Activated naive CD4-positive, alpha-beta T cell treated with anti-CD3 and anti-CD28 coated beads for 36 hours (primary cell): ENCODE data around the gene RNF26. TPM values are rescaled to one million over a fixed set of nuclear protein-coding genes. Genes with fewer than 3 reads are reported as not detected.

ENCODE experiments used
- CTCF ChIA-PET: fragments of 350-600 bp; sonication (Branson Sonifier 250); formaldehyde crosslinking; loops from one replicate; lab custom pipeline; 2021; ENCODE audit warnings: antibody characterized with exemption; lab: Charles Lee
- DNase-seq: peaks from one replicate; pipeline ENCODE4 v3.0.0-alpha.2; 2020
- H3K27ac Mint-ChIP-seq: one replicate; pipeline ENCODE4 v1.8.0; 2021; ENCODE audit warnings: mild to moderate bottlenecking, mixed read lengths
- H3K27me3 Mint-ChIP-seq: one replicate; pipeline ENCODE4 v1.8.0; 2021; ENCODE audit warnings: low read depth, mixed read lengths
- H3K36me3 Mint-ChIP-seq: one replicate; pipeline ENCODE4 v1.8.0; 2021; ENCODE audit warnings: low read depth, mixed read lengths
- H3K4me1 Mint-ChIP-seq: one replicate; pipeline ENCODE4 v1.8.0; 2021; ENCODE audit warnings: low read depth, mixed read lengths
- H3K4me3 Mint-ChIP-seq: one replicate; pipeline ENCODE4 v1.8.0; 2021; ENCODE audit warnings: mild to moderate bottlenecking, moderate library complexity, mixed read lengths
- H3K9me3 Mint-ChIP-seq: one replicate; pipeline ENCODE4 v1.8.0; 2021; ENCODE audit warnings: mixed read lengths
- intact Hi-C: fragments of 100-400 bp; cut with micrococcal nuclease; formaldehyde crosslinking; loops from one replicate; pipeline ENCODE4 v1.15.1; 2023
- total RNA-seq, 2 experiments: library from RNA; stranded (reverse); gene quantifications; one replicate each; pipeline ENCODE4 v1.2.3, GENCODE V29; 2021

Gene RNF26
- total RNA-seq, 2 experiments from 2014 or later = 46.1 to 47.0 TPM

DNA sequence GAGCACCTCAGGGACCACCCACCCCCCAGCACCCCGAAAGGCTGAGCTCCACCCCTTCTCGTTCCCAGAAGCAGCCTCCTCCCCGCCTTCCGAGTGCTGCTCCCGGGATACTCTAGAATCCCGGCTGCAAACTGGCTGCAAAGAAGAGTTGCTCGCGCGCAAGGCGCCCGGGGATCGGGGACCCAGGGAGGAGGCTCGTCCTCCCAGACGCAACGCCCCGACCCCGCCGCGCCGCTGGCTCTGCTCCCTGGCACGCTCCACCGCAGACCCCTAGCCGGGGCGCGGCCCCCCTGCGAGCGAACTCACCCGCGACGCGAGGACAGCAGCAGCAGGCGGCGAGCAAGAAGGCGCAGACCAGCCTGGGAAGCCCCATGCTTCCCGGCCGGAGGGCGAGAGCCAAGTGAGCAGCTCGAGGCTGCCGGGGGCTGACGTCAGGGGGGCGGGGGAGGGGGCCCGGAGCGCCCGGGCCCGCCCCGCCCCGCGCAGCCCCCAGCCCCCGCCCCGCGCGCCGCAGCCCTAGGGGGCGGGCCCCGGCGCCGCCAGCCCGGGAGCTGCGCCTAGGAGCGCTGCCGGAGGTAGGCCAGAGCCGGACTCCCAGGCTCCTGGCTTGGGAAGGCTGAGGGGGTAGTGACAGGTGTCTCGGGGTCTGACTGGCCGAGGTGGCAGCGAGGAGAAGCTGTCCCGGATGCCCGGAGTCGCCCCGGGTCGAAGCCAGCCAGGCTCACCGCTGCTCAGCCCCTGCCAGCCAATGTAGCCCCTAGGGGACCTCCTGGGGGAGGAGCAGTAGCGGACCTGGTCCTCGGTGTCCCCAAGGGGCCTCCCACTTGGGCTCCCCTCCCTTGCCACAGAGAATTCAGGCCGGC is 17.4 kb upstream of the RNF26 start, which contains the start of gene MCAM:
MCAM (minus strand) TSS at position 402 of the 863 bp plus-strand sequence; CDS start at position 373, 29 bp downstream.
- H3K4me1 Mint-ChIP-seq = peaks cover 23% of the 10 kb centered on the region
- DNase-seq = no peak
- H3K27ac Mint-ChIP-seq = no peak within 1 kb of the TSS
- CTCF ChIA-PET = interaction anchor here (1.0 to 3.0 kb wide), 5 partner anchors 10 to 148 kb away, joined by 3 to 18 read pairs (median 3); partner anchors contain the start of genes CBL and NLRX1
- intact Hi-C loops = no loop called here
- H3K36me3 Mint-ChIP-seq = no peaks in the 10 kb centered on the region
- peak within 1 kb of the TSS; percentile 73 for H3K4me3 Mint-ChIP-seq
- peaks cover 22% of the 10 kb centered on the region for H3K27me3 Mint-ChIP-seq
- no peaks in the 10 kb centered on the region for H3K9me3 Mint-ChIP-seq

DNA sequence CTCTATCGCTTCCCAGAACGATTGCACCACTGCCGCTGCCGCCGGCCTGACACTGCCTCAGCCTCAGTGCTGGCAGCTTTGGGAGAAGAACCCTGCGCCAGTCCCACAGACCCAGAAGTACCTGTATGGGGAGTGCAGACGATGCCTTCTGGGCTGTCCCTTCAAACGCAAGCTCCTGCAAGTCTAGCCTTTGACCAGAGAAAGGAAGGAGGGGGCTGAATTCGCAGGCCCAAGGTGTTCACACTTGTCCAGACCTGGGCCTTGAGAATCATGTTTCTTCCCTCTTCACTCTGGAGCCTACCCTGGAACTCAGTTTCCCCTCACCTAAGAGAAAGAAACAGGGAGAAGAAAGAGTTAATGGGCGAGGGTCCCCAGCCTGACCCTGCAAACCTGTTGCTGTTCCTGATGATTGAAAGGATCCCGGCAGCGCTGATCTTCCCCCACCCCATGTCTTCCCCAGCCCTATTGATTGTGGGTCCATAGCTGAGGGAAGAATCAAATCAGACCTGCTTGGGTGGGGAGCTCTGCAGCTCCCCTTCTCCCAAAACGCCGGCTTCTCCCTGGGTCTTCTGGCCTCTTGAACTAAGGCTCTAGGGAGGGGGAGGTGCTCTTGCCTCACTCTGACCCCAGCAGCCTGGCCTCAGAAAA is 16.6 kb upstream of the RNF26 start:
- no peak for DNase-seq
- intact Hi-C loops = no loop called here
- CTCF ChIA-PET = interaction anchor here (1.6 kb wide), 1 partner anchor 112 kb away, joined by 3 read pairs; the partner anchor contains the start of gene CBL
- Mint-ChIP-seq H3K4me1 (peaks cover 26% of the 10 kb centered on the region), H3K27ac (no peak overlapping the region), H3K36me3 (no peaks in the 10 kb centered on the region), H3K4me3 (peak overlapping the region; percentile 18), H3K9me3 (no peaks in the 10 kb centered on the region), H3K27me3 (peaks cover 22% of the 10 kb centered on the region)

DNA sequence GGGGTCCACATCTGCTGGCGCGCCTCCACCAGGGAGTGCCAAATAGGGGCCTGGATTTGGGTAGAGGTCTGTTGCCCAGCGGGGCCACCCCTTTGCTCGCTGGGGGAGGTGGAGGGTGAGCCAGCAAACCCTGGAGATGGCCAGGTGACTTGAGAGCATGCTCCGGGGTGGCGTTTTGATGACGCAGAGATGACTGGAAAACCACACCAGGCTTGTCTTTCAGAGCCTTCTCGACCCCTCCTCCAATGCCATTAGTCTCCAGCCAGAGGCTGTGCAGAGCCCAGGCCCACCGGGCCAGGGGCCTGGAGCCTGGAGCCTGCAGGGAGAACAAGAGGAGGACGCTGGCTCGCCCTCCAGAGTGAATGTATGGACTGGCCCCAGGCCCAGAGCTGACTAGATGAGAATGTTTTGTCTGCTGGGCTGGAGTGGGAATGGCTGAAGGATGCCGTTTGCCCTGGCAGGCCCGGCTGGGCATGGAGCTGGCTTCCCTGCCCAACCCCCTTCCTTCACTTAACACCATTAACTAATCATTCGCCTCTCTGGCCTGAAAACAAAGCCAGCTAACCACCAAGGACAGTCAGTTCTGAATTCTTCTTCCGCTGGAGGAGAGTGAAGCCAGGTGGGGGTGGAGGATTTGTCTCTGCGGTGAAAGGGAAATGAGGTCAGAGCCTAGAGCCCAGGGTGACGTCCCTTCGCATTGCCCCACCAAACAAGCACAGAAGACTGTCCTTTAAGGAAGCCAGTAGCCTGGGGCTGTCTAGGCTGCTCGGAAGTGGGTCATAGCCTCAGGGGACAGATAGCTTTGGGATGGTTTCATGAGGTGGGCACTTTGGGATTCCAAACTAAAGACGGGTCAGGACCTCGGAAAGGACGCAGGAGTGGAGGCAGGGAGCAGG is 15.8 kb upstream of the RNF26 start:
- no peak for DNase-seq
- Mint-ChIP-seq H3K27ac (no peak overlapping the region), H3K9me3 (no peaks in the 10 kb centered on the region), H3K27me3 (peaks cover 22% of the 10 kb centered on the region), H3K36me3 (no peaks in the 10 kb centered on the region), H3K4me1 (peaks cover 27% of the 10 kb centered on the region), H3K4me3 (peak overlapping the region; percentile 1)
- CTCF ChIA-PET = interaction anchor here (0.7 to 1.6 kb wide), 4 partner anchors 20 to 195 kb away, joined by 3 to 5 read pairs (median 4); partner anchors contain the start of gene CBL
- intact Hi-C loops = no loop called here

DNA sequence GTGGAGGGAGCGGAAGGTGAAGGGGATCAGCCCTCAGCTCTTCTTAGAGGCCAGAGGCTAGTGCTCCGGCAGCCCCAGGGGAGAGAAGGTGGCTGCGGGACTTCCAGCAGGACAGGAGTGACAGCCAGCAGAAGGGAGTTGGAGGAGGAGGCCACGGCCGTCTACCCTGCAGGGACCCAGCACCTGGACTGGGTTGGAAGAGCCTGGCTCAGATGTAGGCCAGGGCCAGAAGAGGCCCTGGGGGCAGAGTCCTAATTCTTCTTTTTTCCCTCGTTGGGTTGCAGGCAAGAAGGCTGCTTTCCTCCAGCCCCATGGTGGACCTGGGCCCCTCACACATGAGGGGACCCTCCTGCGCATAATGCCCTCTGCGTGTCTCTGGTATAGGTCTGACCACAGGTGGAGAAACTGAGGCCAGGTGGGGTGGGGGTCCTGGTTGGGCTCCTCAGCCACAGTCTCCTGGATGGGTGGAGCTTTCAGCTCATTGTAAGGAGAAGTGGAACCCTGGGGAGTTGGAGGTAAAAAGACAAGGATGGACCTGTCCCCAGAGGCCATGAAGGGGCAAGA is 15.1 kb upstream of the RNF26 start:
- Mint-ChIP-seq H3K27ac (no peak overlapping the region), H3K9me3 (no peaks in the 10 kb centered on the region), H3K4me1 (peaks cover 29% of the 10 kb centered on the region), H3K4me3 (peak overlapping the region; percentile 47), H3K36me3 (no peaks in the 10 kb centered on the region), H3K27me3 (peaks cover 22% of the 10 kb centered on the region)
- intact Hi-C loops = no loop called here
- CTCF ChIA-PET = interaction anchor here (0.7 to 1.6 kb wide), 3 partner anchors 19 to 196 kb away, joined by 3 to 5 read pairs (median 4); no protein-coding TSS in a partner anchor
- no peak for DNase-seq

DNA sequence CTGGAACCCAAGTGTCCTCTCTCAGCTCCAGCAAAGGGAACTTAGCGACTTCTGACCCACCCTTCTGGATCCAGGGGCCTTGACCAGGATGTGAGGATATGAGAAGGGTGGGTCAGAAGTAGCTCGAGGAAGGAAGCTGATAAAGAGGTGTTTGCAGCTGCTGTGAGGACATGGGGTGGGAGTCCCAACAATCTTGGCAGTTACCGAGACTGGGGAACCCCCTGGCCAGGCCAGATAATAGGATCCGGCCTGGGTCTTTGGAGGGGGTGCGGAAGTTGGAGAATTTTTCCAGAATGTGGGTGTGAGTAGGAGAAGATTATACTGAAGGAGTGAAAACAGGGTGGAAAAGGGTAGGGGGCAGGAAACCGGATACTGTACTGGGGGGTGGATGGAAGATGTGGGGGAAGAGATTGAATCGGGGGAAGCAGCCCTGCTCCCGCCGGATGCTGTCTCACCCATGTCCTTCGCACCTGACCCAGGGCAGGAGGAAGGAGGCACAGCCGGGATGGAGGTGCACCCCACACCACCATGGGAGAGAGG is 14.6 kb upstream of the RNF26 start:
- H3K36me3 Mint-ChIP-seq = no peaks in the 10 kb centered on the region
- peaks cover 28% of the 10 kb centered on the region for H3K4me1 Mint-ChIP-seq
- no peak overlapping the region for H3K27ac Mint-ChIP-seq
- intact Hi-C loops = loop anchor here (2.0 kb wide), 1 partner anchor 15 kb away; the partner anchor contains the start of gene RNF26
- CTCF ChIA-PET = interaction anchor here (1.4 to 1.6 kb wide), 2 partner anchors 18 to 35 kb away, joined by 4 to 5 read pairs; no protein-coding TSS in a partner anchor
- no peaks in the 10 kb centered on the region for H3K9me3 Mint-ChIP-seq
- DNase-seq = no peak
- peak overlapping the region; percentile 47 for H3K4me3 Mint-ChIP-seq
- peaks cover 22% of the 10 kb centered on the region for H3K27me3 Mint-ChIP-seq

DNA sequence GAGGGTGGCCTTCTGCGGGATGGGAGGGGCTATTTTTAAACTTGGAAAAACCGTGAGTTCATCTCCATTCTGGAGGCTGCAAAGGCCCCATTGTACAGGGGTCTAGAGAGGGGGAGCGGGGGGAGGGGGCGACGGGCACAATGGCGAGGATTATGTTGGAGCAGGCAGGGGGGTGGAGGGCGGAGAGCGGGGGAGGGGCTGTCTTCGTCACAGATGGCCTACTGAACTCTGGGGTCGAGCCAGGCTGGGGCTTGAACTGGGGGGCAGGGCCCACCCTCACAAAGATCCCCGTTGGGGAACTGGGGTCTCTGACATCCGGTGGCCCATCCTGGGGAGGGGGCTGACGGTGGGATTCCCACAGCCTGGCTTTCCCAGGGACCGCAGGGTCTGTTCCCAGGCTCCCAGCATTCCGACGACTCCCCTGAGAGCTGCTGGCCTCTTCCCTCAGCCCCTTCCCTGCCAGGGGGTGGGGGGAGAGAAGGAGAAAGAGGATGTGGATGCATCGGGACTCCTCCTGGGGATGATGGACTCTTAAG is 14.0 kb upstream of the RNF26 start:
- peaks cover 22% of the 10 kb centered on the region for H3K27me3 Mint-ChIP-seq
- no peaks in the 10 kb centered on the region for H3K36me3 Mint-ChIP-seq
- H3K4me1 Mint-ChIP-seq = peaks cover 24% of the 10 kb centered on the region
- no peak for DNase-seq
- no peaks in the 10 kb centered on the region for H3K9me3 Mint-ChIP-seq
- peak overlapping the region; percentile 47 for H3K4me3 Mint-ChIP-seq
- H3K27ac Mint-ChIP-seq = no peak overlapping the region
- intact Hi-C loops = loop anchor here (2.0 kb wide), 1 partner anchor 14 kb away; the partner anchor contains the start of gene RNF26
- CTCF ChIA-PET = interaction anchor here (1.0 to 4.4 kb wide), 9 partner anchors 9 to 252 kb away, joined by 3 to 70 read pairs (median 6); partner anchors contain the start of genes C1QTNF5, RNF26 and VPS11

DNA sequence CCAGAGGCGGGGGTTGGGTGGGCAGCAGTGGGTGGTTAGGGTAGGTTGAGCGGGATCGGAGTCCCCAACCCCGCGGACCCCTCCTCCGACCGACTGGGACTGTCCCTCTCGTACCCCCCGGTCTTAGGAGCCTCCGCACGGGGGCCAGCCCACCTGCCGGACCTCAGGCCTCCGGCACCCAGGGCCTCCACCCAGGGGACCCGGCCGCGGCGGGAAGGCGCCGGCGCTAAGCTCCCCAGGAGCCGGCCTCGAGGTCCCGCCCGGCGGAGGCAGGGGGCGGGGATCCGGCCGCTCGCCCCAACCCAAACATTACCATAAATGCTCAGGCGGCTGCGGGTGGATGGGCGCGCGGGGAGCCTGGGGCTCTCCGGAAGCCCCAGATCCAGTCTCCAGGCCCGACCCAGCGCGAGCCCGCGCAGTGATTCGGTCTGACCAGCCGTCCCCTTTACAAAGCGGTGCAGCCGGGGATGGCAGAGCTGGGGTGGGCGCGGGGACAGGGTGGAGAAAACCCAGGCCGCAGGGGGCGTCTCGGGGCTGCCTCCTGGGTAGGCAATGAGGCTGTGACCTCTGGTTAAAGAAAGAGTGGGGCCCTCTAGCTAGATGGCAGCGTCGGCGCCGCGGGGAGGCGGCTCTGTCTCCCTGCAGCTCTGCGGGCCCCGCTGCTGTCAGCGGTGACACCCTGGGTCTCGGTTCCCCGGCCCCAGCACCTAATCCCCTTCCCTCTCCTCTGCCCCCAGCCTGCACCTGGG is 13.4 kb upstream of the RNF26 start:
- peaks cover 18% of the 10 kb centered on the region for H3K4me1 Mint-ChIP-seq
- peak overlapping the region; percentile 79 for H3K27ac Mint-ChIP-seq
- CTCF ChIA-PET = interaction anchor here (0.8 to 4.4 kb wide), 20 partner anchors 10 to 632 kb away, joined by 3 to 70 read pairs (median 6); partner anchors contain the start of genes C1QTNF5, CBL, HMBS and NLRX1
- peaks cover 17% of the 10 kb centered on the region for H3K27me3 Mint-ChIP-seq
- no peaks in the 10 kb centered on the region for H3K36me3 Mint-ChIP-seq
- H3K4me3 Mint-ChIP-seq = peak overlapping the region; percentile 77
- intact Hi-C loops = loop anchor here (1.0 to 2.0 kb wide), 4 partner anchors 14 to 323 kb away; partner anchors contain the start of genes CENATAC and RNF26
- DNase-seq = peak; percentile 65
- no peaks in the 10 kb centered on the region for H3K9me3 Mint-ChIP-seq

DNA sequence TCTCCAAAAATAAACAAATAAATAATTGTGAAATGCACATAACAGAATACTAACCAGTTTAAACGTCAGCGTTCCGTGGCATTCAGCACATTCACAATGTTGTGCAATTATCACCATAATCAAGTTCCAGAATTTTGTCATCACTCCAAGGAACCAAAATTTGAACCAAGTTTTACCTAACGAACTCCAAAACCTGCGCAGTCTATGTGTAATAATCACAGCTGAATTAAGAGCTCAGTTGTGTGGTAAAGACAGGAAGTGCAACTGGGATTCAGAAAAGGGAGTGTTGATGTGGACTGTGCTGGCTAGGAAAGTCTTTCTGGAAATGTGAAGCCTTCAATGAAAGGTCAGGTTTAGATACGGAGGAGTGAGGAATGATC is 12.0 kb upstream of the RNF26 start:
- Mint-ChIP-seq H3K27ac (no peak overlapping the region), H3K27me3 (peaks cover 16% of the 10 kb centered on the region), H3K9me3 (no peaks in the 10 kb centered on the region), H3K4me1 (peaks cover 18% of the 10 kb centered on the region), H3K36me3 (no peaks in the 10 kb centered on the region), H3K4me3 (no peak overlapping the region)
- no peak for DNase-seq
- CTCF ChIA-PET = interaction anchor here (0.8 to 4.4 kb wide), 23 partner anchors 7 to 634 kb away, joined by 3 to 70 read pairs (median 6); partner anchors contain the start of genes C1QTNF5, CBL, NLRX1 and VPS11
- intact Hi-C loops = loop anchor here (2.0 kb wide), 3 partner anchors 38 to 266 kb away; partner anchors contain the start of genes DPAGT1 and HYOU1

DNA sequence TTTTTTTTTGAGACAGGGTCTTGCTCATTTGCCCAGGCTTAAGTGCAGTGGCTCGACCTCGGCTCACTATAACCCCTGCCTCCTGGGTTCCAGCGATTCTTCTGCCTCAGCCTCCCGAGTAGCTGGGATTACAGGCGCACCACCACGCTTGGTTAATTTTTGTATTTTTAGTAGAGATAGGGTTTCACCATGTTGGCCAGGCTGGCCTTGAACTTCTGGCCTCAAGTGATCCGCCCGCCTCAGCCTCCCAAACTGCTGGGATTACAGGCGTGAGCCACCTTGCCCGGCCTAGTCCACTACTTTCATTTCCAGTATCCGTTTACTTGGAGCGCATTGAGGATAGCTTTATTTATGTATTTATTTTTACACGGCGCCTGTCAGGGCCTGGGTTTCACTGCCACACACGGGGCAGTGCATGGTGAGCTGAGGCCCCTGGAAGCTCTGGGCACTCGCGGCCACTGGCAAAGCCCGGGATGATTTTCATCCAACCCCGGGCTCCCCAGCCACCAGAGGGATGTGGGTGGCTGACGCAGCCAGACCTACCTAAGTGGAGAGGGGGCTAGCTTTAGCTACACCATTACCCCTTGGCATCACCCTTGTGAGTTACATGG is 11.3 kb upstream of the RNF26 start:
- intact Hi-C loops = loop anchor here (1.0 to 2.0 kb wide), 9 partner anchors 38 to 266 kb away; partner anchors contain the start of genes CBL, DPAGT1, HYOU1 and NLRX1
- H3K4me1 Mint-ChIP-seq = peaks cover 18% of the 10 kb centered on the region
- H3K36me3 Mint-ChIP-seq = no peaks in the 10 kb centered on the region
- DNase-seq = no peak
- no peak overlapping the region for H3K4me3 Mint-ChIP-seq
- peaks cover 10% of the 10 kb centered on the region for H3K27me3 Mint-ChIP-seq
- CTCF ChIA-PET = interaction anchor here (0.6 to 4.4 kb wide), 40 partner anchors 8 to 281 kb away, joined by 3 to 70 read pairs (median 4); partner anchors contain the start of genes C1QTNF5, CBL, NLRX1 and RNF26
- H3K27ac Mint-ChIP-seq = no peak overlapping the region
- no peaks in the 10 kb centered on the region for H3K9me3 Mint-ChIP-seq
